Endometrium (tissue), 2 donors: ENCODE results near the gene CAPN8.

Experiments
- FAIRE-seq: peaks from 2 replicates; lab custom pipeline; 2012; peaks lifted over from hg19 to GRCh38; lab: Jason Lieb, UNC
- donor health status: control.
- donor health status: control.

CAPN8 gene

DNA sequence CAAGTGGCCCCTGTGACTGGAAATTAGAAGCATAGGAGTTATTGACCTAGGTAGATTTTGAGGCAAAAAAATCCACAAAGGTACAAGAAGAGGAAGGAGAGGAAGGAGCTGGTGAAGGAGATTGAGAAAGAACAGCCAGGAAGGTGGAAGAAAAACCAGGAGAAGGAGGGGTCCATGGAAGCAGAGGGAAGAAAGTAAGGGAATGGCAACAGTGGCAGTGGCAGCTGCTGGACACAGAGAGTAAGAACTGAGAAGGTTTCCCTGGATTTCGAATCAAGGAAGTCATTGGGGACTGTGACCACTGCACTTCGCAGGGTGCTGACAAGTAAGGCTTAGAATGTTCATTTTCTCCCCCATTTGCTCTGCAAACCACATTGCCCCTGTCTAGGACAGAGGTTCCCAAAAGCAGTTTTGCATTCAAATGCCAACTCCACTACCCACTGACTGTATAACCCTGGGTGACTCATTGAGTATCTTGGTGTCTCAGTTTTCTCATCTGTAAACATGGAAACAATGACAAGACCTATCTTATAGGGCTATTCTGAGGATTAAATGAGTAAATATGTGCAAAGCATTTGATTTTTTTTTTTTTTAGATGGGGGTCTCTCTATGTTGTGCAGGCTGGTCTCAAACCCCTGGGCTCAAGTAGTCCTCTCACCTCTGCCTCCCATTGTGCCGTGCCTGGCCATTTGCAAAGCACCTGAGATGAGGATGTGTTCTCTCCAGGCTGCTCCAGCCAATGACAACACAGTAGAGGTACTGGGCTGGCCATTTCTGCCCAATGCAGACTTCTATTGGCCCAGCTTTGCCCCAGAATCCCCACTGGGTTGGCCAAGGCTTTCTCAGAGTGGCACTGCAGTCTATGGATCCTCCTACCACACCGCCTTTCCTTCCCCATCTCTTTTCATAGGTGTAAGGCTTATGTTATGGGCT lies 37.5 kb upstream of the CAPN8 start:
- FAIRE-seq, result no peak

DNA sequence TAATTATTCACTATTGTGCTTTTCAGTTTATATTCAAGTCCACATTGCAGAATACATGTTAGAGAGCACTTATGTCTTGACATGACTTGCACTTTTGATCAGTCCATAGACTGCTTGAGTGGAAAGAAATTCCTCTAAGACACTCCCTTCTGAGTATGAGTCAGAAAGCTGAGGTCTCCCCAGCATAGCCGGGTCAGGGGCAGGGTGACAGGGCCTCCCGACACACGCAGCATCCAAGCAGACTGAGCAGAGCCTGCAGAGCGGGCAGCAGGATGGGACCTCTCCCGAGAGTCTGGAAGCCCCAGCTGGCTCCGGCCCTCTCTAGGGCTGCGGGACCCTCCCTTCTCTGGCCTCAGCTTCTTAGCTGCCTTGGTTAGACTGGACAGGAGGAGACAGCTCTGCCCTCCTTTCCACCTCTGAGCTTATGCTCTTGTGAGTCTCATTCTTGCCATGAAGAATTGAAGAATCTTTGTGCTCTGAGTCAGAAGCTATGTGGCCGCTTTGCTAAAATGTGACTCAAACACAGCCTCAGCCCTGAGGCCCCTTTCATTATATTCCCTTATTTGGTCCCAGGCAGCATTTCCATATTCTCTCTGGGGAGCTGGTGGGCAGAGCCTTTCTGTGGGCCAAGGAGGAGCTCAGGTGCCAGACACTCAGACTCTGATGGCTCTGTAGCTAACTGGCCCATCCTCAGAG lies 35.6 kb upstream of the CAPN8 start:
- no peak for FAIRE-seq

DNA sequence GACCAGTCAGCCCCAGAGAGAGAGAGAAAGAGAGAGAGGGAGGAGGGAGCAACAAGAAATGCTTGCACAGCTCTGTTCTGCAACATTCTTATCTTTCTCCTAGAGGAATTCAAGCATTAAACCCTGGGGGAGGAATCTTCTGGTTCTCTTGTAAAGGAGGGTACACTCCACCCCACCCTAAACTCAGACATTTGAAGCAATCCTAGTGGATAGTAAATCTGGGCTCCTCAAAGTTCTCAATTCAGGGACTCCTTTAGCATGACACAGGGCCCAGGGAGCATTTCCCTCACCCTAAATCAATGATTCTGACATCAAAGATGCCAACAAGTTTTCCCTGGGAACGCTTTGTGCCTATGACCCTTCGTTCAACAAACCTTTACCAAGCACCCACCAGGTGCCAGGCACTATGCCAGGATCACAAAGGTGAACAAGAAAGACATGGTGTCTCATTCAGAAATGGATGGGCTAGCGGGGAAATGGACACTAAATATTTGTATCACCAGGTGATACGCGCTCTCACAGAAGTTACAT lies 35.0 kb upstream of the CAPN8 start:
- no peak for FAIRE-seq

DNA sequence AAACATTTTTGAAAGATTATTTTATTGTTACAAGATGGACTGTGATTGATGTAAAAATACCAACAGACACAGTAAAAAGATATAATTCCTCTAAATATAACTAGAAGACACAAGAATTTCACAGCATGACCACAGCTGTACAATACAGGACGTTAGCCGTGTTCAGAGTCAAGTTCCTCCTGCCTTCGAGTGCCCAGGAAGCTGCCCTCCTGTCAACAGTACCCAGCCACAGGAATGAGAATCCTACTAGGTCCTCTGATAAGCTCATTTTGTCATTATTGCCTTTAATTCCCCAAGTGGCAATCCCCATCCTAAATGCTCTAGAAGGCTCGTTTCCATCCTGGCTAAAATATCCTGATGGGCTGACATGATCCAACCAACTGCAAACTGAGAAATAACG lies 30.4 kb upstream of the CAPN8 start:
- FAIRE-seq, result no peak

DNA sequence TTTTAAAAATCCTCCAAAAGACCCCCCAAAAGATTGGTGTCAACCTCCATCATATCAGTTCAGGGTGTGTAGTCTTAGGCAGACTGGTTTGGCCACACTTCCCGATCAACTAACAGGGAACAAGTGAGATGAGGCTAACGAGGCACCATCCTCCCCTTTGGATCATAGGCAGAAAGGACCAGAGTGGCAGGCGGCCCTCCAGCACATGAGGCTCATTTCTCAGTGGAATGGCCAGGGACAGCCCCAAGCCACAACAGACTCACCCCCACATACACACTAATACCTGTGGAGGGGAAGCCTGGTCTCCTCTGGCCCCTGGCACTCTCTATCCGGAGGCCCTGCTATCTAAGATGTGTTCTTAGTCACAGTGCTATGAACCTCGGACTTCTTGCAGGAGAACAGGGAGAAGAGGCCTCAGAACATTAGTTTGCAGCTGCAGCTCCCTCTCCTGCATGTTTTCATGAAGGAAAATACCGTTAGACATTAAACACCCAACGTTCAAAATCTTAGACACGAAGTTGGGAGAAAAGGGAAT lies 29.6 kb upstream of the CAPN8 start:
- no peak for FAIRE-seq

DNA sequence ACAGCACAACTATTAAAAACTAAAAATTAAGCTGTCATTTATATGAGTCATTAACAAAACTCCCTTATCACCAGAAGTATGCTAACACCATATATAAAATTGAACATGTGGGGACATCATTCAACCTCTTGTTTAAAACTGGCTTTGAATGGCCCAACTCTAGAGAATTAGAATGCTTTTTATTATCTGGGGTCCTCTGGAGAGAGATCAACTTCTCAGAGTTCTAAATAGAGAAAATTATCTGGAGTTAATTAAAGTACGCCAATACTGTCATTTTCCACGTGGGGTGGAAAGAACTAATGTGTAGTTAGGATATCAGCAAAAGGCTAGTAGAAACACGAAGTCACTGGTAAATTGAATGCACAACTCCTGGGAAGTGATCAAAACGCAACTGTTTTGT lies 25.6 kb upstream of the CAPN8 start:
- FAIRE-seq, result peak; percentile 62

DNA sequence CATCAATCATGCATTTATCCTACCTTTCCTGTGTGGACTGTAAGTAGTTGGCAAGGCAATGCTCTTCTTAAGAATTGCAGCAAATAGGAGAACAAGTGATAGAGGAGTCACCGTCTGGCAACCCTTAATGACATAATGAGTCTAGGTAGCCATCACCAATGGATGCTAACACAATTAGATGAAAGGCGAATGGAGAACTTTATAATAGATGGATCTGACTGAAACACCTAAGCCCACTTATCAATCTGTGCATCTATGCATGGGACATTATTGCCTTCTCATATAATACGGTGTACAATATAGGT lies 18.9 kb upstream of the CAPN8 start:
- FAIRE-seq, result no peak

DNA sequence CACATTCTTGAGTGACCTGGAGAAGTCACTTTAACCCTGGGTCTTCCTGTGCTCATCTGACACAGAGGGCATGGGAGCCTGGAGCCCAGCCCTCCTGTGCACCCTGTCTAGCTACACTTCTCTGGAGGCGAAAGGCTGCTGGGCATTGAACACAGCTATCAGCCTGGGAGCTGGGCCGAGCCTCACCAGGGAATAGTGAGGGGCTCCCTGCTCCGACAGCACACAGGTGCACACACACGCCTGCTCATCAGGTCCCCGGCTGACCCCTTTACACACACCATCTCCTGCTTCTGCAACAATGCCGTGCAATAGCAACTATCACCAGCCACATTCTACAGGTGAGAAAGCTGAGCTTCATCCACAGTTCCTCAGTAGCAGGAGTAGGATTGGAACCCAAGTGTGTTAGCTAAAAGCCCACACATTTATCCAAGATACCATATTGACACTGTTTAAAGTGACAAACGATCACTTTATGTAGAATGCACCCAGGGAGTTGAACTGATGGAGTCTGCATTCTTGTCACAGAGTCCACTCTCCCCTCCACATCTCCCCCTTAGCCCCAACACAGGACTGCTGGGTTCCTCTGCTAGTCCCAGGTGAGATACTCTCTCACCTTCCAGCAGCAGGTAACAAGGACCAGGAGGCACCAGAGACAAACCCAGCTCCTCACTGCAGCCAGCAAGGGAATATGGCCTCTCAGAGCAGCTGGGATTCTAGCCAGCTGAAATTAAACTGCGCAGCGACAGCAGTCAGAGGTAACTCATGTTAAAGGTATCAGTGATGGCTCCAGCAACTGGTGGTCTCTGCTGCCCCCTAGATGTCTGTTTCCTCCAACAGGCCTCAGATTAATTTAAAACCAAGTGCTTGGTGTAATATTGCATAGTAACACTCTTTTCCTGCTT lies 18.3 kb upstream of the CAPN8 start:
- no peak for FAIRE-seq

DNA sequence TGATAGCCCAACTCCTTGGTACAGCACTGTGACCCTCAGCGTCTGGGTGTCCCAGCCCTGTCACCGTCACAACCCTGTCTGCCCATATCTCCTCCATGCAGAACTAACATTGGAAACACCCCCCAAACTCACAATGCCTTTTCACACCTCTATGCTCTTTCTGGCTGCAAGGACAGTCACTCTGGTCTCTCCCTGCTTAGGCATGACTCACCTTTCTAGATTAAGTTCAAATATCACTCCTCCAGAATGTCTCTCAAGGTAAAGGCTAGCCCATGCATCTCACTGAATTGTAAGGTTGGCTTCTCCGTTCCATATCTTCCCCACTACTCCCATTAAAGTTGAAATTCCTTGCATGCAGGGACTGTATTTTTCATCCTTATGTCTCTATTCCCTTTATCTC lies 17.0 kb upstream of the CAPN8 start:
- no peak for FAIRE-seq

DNA sequence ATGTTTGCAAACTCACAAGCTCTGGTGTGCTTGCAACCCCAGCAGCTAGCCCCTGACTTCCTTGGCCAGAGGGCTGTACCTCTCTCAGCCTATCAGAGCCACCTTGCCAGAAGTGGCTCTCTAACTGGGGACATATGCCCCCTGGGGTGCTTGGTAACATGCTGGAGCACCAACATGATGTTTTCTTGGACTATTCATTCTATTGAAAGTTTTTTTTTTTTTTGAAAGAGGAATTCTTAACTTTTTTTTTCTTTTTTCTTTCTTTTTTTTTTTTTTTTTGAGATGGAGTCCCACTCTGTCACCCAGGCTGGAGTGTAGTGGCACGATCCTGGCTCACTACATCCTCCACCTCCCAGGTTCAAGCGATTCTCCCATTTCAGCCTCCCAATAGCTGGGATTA lies 14.7 kb upstream of the CAPN8 start:
- FAIRE-seq, result no peak

DNA sequence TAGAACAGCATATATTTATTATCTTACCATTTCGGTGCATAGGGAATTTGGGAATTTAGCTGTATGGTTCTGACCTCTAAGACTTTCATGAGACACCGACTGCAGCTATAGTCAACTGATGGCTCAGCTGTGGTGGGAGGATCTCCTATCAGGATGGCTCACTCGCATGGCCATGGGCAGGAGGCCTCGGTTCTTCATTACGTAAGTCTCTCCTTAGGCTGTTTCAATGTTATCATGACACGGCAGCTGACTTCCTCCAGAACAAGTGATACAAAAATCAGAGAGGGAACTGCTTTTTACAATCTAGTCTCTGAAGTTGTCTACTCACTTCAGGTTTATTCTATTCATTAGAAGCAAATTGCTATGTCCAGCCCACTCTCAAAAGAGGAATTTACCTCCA lies 13.3 kb upstream of the CAPN8 start:
- no peak for FAIRE-seq

DNA sequence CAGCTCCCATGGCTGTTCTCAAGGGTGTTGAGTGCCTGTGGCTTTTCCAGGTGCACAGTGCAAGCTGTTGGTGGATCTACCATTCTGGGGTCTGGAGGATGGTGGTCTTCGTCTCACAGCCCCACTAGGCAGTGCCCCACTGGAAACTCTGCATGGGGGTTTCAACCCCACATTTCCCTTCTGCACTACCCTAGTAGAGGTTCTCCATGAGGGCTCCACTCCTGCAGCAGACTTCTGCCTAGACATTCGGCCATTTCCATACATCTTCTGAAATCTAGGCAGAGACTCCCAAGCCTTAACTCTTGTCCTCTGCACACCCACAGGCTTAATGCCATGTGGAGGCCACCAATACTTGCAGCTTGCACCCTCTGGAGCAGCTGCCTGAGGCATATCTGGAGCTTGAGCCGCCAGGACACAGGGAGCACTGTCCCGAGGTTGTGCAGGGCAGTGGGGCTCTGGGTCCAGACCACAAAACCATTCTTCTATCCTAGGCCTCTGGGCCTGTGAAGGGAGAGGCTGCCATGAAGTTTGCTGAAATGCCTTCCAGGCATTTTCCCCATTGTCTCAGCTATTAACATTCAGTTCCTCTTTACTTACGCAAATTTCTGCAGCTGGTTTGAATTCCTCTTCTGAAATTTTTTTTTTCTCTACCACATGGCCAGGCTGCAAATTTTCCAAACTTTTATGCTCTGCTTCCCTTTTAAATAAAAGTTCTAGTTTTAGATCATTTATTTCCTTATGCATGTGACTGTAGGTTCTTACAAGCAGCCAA lies 8.8 kb upstream of the CAPN8 start:
- no peak for FAIRE-seq

DNA sequence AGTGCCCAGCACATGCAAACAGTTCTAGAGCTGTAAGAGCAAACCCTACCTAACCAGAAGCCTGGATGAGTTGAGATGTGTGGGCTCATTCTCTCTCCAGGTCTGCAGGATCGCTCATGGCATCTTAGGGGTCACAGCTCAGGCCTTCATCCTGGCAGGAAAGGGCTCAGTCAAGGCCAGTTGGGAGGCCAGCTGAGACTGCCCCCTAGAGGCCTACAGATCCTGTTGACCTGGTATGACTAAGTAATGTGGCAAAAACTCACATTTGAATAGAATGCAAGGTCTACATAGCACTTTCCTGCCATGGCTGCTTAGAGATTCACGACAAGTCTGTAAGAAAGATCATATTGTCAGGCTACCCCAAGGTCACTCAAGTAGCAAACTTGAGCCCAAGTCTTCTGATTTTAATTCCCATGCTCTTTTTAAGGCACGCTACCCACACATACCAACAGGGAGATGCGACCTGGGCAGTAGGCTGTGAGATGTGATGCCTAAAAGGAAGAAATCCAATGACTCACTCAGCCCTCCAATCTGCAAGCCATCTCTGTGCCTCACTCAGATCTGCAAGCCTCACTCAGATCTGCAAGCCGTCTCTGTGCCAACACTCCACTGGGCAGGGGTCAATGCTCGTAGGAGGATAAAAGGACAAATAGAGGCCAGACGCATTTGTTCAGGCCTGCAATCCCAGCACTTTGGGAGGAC lies 5.1 kb upstream of the CAPN8 start:
- FAIRE-seq, result no peak

DNA sequence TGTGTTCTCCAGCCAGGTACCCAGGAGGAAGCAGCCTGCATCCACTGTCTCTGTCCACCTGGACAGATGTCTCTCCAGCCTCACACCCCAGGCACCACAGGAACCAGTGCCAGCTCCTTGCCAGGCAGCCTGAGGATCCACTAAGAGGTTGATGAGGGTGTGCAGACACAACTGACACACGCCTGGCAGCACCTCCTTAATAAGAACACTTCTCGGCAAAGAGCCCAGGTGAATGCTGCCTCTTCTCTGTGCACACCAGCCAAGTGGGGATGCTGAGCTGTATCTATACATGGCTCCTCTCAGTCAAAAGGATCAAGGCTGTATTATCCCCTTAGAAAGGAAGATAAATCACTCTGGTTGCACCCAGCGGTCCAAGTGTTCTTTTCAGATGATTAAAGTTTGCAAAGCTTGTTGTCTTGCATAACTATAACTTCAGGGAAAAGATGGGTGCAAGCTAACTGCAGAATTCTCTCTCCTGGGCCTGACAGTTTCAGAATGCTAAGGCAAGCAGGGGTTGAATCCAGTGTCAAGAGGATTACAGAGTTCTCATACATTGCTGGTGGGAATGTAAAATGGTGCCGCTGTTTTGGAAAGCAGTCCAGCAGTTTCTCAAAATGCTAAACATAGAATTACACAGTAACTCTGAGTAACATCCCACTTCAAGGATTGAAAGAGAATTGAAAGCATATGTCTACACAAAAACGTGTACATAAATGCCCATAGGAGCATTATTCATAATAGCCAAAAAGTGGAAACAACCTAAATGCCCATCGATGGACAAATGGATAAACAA lies 3.7 kb upstream of the CAPN8 start:
- FAIRE-seq, result no peak

DNA sequence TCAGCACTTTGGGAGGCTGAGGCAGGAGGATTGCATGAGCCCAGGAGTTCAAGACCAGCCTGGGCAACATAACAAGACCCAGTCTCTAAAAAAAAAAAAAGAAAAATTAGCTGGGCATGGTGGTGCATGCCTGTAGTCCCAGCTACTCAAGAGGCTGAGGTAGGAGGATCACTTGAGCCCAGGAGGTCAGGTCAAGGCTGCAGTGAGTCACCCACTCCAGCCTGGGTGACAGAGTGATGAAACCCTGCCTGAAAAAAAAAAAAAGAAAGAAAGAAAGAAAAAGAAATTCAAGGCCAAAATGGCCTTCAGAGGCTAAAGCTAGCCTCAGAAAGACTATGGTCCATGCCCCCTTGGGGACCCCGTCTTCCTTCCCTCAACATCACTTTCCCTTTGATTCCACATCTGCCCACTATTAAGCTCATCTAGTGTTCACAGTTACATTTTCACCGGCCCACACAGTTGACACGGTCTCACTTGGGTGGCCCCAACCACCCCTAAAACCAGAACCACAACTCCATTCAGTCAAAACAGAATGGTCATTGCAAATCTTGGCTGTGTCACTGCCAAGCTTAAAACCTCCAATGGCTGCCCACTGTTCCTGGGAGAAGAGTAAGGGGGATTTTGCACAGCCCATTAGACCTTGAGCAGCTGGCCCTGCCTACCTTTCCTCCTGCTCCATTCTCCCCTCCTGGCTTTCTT lies 2.1 kb upstream of the CAPN8 start:
- no peak for FAIRE-seq

DNA sequence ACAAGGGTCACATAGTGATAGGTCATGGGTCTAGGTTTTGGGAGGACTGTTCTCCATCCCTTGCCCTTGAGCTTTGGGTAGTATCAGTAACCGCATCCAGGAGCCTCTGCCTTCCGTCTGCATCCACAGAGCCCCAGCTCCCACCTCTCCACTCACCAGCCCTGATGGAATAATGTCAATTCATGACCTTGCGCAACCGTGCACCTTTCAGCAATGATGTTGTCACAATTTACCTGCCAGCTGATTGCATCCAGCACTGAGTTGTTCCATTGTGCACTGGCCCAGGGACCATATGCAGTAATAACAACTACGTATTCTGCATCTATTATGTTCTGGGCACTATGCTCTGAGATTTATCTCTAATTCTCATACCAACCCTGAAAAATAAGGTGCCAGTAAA lies 1.4 kb downstream of the CAPN8 start:
- no peak for FAIRE-seq

DNA sequence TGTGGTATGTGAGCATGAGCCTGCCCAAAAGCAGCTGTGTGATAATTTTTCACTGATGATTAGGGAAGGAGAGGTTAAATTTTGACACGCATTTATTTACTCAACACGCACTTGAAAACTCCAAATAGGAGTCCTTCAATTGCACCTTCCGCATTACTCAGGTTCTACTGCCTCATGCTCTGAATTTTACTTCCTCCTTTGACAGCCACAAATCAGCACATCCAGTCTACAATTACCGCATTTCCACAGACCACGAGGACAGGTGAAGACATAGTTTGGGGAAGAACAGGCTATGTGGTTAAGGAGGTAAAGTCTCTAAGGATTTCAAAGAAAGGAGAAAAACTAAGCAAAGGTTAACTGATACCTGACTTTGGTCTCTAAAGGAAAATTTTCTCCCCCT lies 2.6 kb downstream of the CAPN8 start:
- no peak for FAIRE-seq

DNA sequence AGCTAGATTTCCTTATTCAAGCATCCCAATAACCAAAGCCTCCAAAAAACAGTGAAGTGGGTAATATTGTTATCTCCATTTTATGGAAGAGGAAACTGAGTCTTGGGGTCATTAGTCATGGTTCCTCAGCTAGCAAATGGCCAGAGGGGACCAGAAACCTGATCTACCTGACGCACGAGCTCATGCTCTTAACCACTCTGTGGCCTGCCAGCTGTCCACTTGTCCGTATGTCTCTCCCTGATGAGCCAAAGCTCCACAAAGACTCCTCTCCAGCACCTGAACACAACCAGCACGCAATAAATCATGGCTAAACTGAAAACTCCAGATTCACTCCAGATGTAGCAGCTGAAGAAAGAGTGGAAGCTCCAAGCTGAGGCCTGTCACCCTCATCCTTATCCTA lies 5.8 kb downstream of the CAPN8 start:
- FAIRE-seq, result no peak

DNA sequence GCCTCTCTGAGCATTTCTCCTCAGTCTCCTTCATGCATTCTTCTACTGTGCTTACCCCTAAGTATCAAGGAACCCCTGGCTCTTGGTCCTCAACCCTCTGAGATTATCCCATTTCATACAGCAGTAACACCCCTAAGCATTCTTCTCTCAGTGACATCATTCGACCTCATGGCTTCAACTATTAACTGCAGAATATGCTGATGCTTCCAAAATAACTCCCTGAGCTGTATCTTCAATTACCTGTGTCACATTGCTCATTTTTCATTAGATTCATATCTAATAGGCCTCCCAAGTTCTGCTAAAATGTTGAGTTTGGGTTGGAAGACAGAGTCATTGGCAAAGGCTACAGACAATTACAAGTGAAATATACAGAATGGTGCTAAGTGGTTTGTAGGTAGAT lies 7.5 kb downstream of the CAPN8 start:
- FAIRE-seq, result no peak
